Endothelial cell of umbilical vein (primary cell): ENCODE measurements around the gene P3H2. TPM values are rescaled to one million over a fixed set of nuclear protein-coding genes. Genes with fewer than 3 reads are reported as not detected.
A peak's percentile ranks its signal among the peaks of the same experiment; 100 is the strongest.

Experiments used
- BruUV-seq: library from RNA; stranded (reverse); fragments of 400-500 nt; replicated peaks from 2 replicates; lab custom pipeline; 2021; lab: Mats Ljungman, UMichigan
- CTCF ChIA-PET: fragments of 300-600, 350-600 bp; sonication (Branson Sonifier 250); formaldehyde crosslinking; loops from one replicate; lab custom pipeline; 2021; ENCODE audit warnings: antibody characterized with exemption, inconsistent platforms; lab: Charles Lee
- POLR2A ChIA-PET: fragments of 300-600, 350-600 bp; sonication (Branson Sonifier 250); formaldehyde crosslinking; loops from one replicate; lab custom pipeline; 2021; ENCODE audit warnings: antibody characterized with exemption, inconsistent platforms; lab: Charles Lee
- DNase-seq: peaks from one replicate; pipeline ENCODE4 v3.0.0-alpha.2; 2011; ENCODE audit warnings: low read depth, low spot score
- FAIRE-seq: peaks from 2 replicates; lab custom pipeline; 2011; peaks lifted over from hg19 to GRCh38; lab: Jason Lieb, UNC
- H2AFZ ChIP-seq: 2 replicates; pipeline ENCODE4 v1.6.0; 2012; ENCODE audit warnings: low read depth, low read length, control low read depth, inconsistent platforms
- H3K27ac ChIP-seq: 2 replicates; pipeline ENCODE4 v1.5.1; 2011; ENCODE audit warnings: low read depth, mild to moderate bottlenecking, control low read depth, low read length, moderate library complexity; ENCODE audit not compliant: insufficient read depth
- H3K27me3 ChIP-seq, 2 experiments: 2 replicates each; pipeline versions ENCODE4 v1.6.0 to v1.6.1; 2011; ENCODE audit warnings: low read length in 2 of 2, mixed read lengths in 1 of 2; ENCODE audit not compliant: control insufficient read depth in 2 of 2, insufficient read depth in 2 of 2
- H3K36me3 ChIP-seq, 2 experiments: 2 replicates in 1 of 2; 3 replicates in 1 of 2; pipeline ENCODE4 v1.5.1; 2011; ENCODE audit warnings: low read length in 2 of 2, mild to moderate bottlenecking in 1 of 2, moderate library complexity in 1 of 2; ENCODE audit not compliant: control insufficient read depth in 2 of 2, insufficient read depth in 2 of 2; ENCODE audit errors: extremely low read depth in 1 of 2
- H3K4me1 ChIP-seq: 3 replicates; pipeline ENCODE4 v1.5.1; 2011; ENCODE audit warnings: mild to moderate bottlenecking, low read length; ENCODE audit not compliant: control insufficient read depth, insufficient read depth; ENCODE audit errors: extremely low read depth
- H3K4me2 ChIP-seq: 2 replicates; pipeline ENCODE4 v1.6.1; 2011; ENCODE audit warnings: low read length, control low read depth, mixed read lengths; ENCODE audit not compliant: insufficient read depth
- H3K4me3 ChIP-seq, 3 experiments: fragments of 200-600 bp in 1 of 3; sonication (generic), shearing (Covaris generic) in 1 of 3; replicated peaks in 1 of 3; 2 replicates each; pipeline ENCODE4 v1.5.1; 2011 to 2016; ENCODE audit warnings: control low read depth in 3 of 3, low read length in 3 of 3, mild to moderate bottlenecking in 2 of 3, inconsistent platforms in 1 of 3, low read depth in 1 of 3, moderate library complexity in 1 of 3; ENCODE audit not compliant: insufficient read depth in 1 of 3
- H3K79me2 ChIP-seq: 2 replicates; pipeline ENCODE4 v1.6.0; 2012; ENCODE audit warnings: low read length, inconsistent platforms; ENCODE audit not compliant: control insufficient read depth, insufficient read depth
- H3K9ac ChIP-seq: replicated peaks from 2 replicates; pipeline ENCODE3; 2011; ENCODE audit warnings: low read length, control low read depth; ENCODE audit not compliant: insufficient read depth; ENCODE audit errors: extremely low read depth
- H3K9me1 ChIP-seq: replicated peaks from 3 replicates; pipeline ENCODE4 v1.6.0; 2011; ENCODE audit warnings: mild to moderate bottlenecking, low read length; ENCODE audit not compliant: control insufficient read depth, insufficient read depth; ENCODE audit errors: extremely low read depth
- H3K9me3 ChIP-seq: replicated peaks from 2 replicates; pipeline ENCODE4 v1.5.1; 2012; ENCODE audit warnings: low read length, inconsistent platforms; ENCODE audit not compliant: control insufficient read depth, insufficient read depth
- H4K20me1 ChIP-seq: replicated peaks from 2 replicates; pipeline ENCODE3; 2011; ENCODE audit warnings: mild to moderate bottlenecking, low read length; ENCODE audit not compliant: control insufficient read depth, insufficient read depth; ENCODE audit errors: extremely low read depth
- EZH2 ChIP-seq: IDR thresholded peaks from 2 replicates; pipeline ENCODE4 v1.6.1; 2012; ENCODE audit warnings: borderline replicate concordance, low read depth, mild to moderate bottlenecking, moderate library complexity, low read length, inconsistent platforms; ENCODE audit not compliant: severe bottlenecking
- FOS ChIP-seq: IDR thresholded peaks from 2 replicates; pipeline ENCODE4 v1.6.1; 2011; ENCODE audit warnings: mild to moderate bottlenecking, low read length, moderate library complexity, borderline replicate concordance; ENCODE audit not compliant: insufficient read depth
- GATA2 ChIP-seq: IDR thresholded peaks from 2 replicates; pipeline ENCODE4 v1.7.0; 2011; ENCODE audit warnings: low read depth, mild to moderate bottlenecking, moderate library complexity, mixed read lengths, low read length; ENCODE audit not compliant: insufficient read length, insufficient read depth
- JUN ChIP-seq: IDR thresholded peaks from 2 replicates; pipeline ENCODE4 v1.6.1; 2011; ENCODE audit warnings: borderline replicate concordance, low read depth; ENCODE audit not compliant: insufficient read length, insufficient read depth
- MYC ChIP-seq: IDR thresholded peaks from one replicate; pipeline ENCODE4 v1.6.1; 2011; ENCODE audit warnings: mild to moderate bottlenecking, low read depth, low read length
- POLR2A ChIP-seq: IDR thresholded peaks from 2 replicates; pipeline ENCODE4 v1.6.1; 2012; ENCODE audit warnings: low read depth, mild to moderate bottlenecking, control low read depth, low read length
- POLR2AphosphoS5 ChIP-seq: IDR thresholded peaks from 2 replicates; pipeline ENCODE4 v1.6.1; 2012; ENCODE audit warnings: low read depth, mild to moderate bottlenecking, control low read depth, low read length, moderate library complexity; ENCODE audit not compliant: insufficient read depth
- dilution Hi-C: fragments of 300-500 bp; cut with MboI; formaldehyde crosslinking; loops from one replicate; pipeline ENCODE4 v1.15.0; 2019; ENCODE audit warnings: low sequenced_read_pairs; ENCODE audit not compliant: extremely low pct_ligation_motif_present
- intact Hi-C: fragments of 100-400 bp; cut with micrococcal nuclease; formaldehyde crosslinking; loops from one replicate; pipeline ENCODE4 v1.10.0; 2022
- polyA plus RNA-seq, 4 experiments: library from polyadenylated mRNA; depleted of rRNA in 3 of 4; stranded (reverse) in 3 of 4; unstranded in 1 of 4; fragments of >200 nt; gene quantifications; 2 replicates each; pipeline versions ENCODE4 v1.2.1 to v1.2.3, GENCODE V29; 2011 to 2012; ENCODE audit warnings: missing spikeins in 1 of 4
- total RNA-seq: library from RNA; stranded (reverse); gene quantifications from 2 replicates; pipeline ENCODE4 v1.2.3, GENCODE V29; 2021
- TF ChIP-seq, protein P1 (sequence below): IDR thresholded peaks from 2 replicates; pipeline ENCODE4 v1.6.1; 2011; ENCODE audit not compliant: insufficient read depth, insufficient read length
- TF ChIP-seq, protein P2 (sequence below), 2 donors: IDR thresholded peaks; 1 replicate in 1 of 2; 2 replicates in 1 of 2; pipeline ENCODE4 v1.5.1; 2011; ENCODE audit warnings: low read length in 2 of 2, mild to moderate bottlenecking in 2 of 2, moderate library complexity in 2 of 2, control low read depth in 1 of 2, inconsistent platforms in 1 of 2, low read depth in 1 of 2; ENCODE audit not compliant: insufficient read depth in 1 of 2; ENCODE audit errors: extremely low read depth in 1 of 2

P3H2 gene
- total and polyA plus RNA-seq, 2 donors (not counting 3 experiments of a cell fraction or from before 2014, with no cell fraction given), result 6.6 to 6.8 TPM

DNA sequence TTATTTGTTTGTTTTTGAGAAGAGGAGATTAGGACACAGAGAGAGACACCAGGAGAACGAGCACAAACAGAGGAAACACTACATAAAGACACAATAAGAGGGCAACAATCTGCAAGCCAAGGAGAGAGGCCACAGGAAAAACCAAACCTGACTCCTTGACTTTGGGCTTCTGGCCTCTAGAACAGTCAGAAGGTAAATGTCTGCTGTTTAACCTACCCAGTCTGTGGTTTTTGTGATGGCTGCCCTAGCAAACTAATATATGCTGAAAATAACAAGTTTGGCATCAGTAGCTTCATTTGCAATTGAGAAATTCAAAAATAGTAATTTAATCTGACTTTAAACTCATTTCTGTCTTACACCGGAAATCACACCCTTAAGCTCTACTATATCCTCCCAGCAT, 110.2 kb downstream of the P3H2 start:
- Histone ChIP-seq H3K9me1 (no peaks in the 10 kb centered on the region), H3K79me2 (no peaks in the 10 kb centered on the region), H4K20me1 (no peaks in the 10 kb centered on the region), H3K27me3 (no peaks in the 10 kb centered on the region), H2AFZ (peak overlapping the region; percentile 62), H3K9ac (no peak overlapping the region), H3K36me3 (no peaks in the 10 kb centered on the region), H3K4me3 (no peak overlapping the region), H3K27ac (no peak overlapping the region), H3K4me1 (peaks cover 25% of the 10 kb centered on the region), H3K4me2 (no peak overlapping the region), H3K9me3 (no peaks in the 10 kb centered on the region)
- POLR2A ChIA-PET, result no interaction called here
- no TSS peak for BruUV-seq
- dilution Hi-C loops (no loop called here), intact Hi-C loops (no loop called here)
- TF ChIP-seq MYC (no peak), GATA2 (no peak), FOS (no peak)
- TF ChIP-seq, protein P1, sequence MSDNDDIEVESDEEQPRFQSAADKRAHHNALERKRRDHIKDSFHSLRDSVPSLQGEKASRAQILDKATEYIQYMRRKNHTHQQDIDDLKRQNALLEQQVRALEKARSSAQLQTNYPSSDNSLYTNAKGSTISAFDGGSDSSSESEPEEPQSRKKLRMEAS, result no peak
- TF ChIP-seq, protein P2, sequence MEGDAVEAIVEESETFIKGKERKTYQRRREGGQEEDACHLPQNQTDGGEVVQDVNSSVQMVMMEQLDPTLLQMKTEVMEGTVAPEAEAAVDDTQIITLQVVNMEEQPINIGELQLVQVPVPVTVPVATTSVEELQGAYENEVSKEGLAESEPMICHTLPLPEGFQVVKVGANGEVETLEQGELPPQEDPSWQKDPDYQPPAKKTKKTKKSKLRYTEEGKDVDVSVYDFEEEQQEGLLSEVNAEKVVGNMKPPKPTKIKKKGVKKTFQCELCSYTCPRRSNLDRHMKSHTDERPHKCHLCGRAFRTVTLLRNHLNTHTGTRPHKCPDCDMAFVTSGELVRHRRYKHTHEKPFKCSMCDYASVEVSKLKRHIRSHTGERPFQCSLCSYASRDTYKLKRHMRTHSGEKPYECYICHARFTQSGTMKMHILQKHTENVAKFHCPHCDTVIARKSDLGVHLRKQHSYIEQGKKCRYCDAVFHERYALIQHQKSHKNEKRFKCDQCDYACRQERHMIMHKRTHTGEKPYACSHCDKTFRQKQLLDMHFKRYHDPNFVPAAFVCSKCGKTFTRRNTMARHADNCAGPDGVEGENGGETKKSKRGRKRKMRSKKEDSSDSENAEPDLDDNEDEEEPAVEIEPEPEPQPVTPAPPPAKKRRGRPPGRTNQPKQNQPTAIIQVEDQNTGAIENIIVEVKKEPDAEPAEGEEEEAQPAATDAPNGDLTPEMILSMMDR (IDR thresholded peaks at IDR 0.05; ENCODE audit: extremely low read depth in 1 of 2, insufficient read depth in 1 of 2, low read depth in 1 of 2, low read length in 2 of 2), result no peak
- peak; percentile 65 for FAIRE-seq
- CTCF ChIA-PET, result no interaction called here
- DNase-seq, result no peak

DNA sequence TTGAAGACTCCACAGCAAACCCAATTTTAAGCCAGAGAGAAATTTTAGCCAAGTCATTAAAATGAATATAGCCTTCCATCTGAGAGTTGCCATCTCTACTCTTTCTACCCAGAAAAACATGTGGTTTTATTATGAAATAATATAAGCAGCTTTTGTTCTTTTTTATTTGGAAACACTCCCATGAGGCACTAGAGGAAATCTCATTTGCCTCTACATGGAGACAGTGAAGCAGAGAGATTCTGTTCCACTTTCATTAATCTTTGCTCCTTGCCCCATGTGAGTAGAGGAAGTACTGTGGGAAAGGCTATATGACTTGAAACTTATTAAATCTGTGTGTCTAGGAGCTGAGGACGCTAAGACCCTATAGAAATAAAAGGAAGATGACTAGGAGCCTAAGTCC, 111.1 kb downstream of the P3H2 start:
- H3K36me3 ChIP-seq, result no peaks in the 10 kb centered on the region
- H3K79me2 ChIP-seq, result no peaks in the 10 kb centered on the region
- dilution Hi-C loops (no loop called here), intact Hi-C loops (no loop called here)
- H2AFZ ChIP-seq, result no peak overlapping the region
- no TSS peak for BruUV-seq
- no peak overlapping the region for H3K4me3 ChIP-seq
- no peaks in the 10 kb centered on the region for H3K27me3 ChIP-seq
- H3K9ac ChIP-seq, result no peak overlapping the region
- no peak overlapping the region for H3K27ac ChIP-seq
- H3K9me3 ChIP-seq, result no peaks in the 10 kb centered on the region
- DNase-seq (no peak), FAIRE-seq (no peak)
- ChIA-PET CTCF (no interaction called here), POLR2A (no interaction called here)
- no peaks in the 10 kb centered on the region for H3K9me1 ChIP-seq
- H4K20me1 ChIP-seq, result no peaks in the 10 kb centered on the region
- H3K4me1 ChIP-seq, result peaks cover 31% of the 10 kb centered on the region
- no peak overlapping the region for H3K4me2 ChIP-seq
- TF ChIP-seq FOS (no peak), EZH2 (no peak), GATA2 (no peak), POLR2A (no peak), MYC (no peak), POLR2AphosphoS5 (no peak), JUN (no peak)
- TF ChIP-seq, protein P2 (IDR thresholded peaks at IDR 0.05; ENCODE audit: extremely low read depth in 1 of 2, insufficient read depth in 1 of 2, low read depth in 1 of 2, low read length in 2 of 2), result no peak
- TF ChIP-seq, protein P1, result no peak
